ENCODE data around the gene TPGS2.

DNA sequence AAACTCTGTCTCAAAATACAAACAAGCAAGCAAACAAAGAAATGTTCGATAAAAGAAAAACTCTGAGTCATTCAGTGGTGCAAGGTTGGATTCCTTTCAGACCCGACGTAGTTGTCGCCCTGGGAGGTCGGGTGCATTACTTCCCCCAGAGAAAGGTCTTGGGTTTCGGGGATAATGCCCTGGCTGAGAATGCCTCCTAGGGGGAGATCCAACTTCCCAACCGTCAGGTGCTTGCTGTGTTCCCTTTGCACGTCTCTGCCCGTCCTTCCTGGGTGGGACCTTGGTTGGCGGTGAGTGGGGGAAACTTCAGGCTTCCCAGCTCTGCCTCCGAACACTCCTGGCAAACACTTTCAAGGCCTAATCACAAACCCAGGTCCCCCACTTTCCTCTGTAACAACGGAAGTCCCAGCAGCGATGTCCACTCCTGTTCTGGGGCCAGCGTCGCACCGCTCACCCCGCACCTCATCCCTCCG, 609 bp downstream of the TPGS2 start:
- TF ChIP-seq, protein P1, sequence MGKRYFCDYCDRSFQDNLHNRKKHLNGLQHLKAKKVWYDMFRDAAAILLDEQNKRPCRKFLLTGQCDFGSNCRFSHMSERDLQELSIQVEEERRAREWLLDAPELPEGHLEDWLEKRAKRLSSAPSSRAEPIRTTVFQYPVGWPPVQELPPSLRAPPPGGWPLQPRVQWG (CRISPR knock-in tag; IDR thresholded peaks at IDR 0.05; ENCODE audit: borderline replicate concordance, low read depth) = no peak
- TF ChIP-seq KLF6 (CRISPR knock-in tag; IDR thresholded peaks at IDR 0.05) (no peak), KMT2A (CRISPR knock-in tag; IDR thresholded peaks at IDR 0.05) (no peak), CBX5 (CRISPR knock-in tag; IDR thresholded peaks at IDR 0.05; ENCODE audit: borderline replicate concordance) (no peak), TCF12 (IDR thresholded peaks at IDR 0.05) (no peak), TCF12 (CRISPR knock-in tag; IDR thresholded peaks at IDR 0.05) (no peak), EHMT2 (IDR thresholded peaks at IDR 0.05; ENCODE audit: borderline replicate concordance, low read depth, low read length) (no peak), ZNF432 (CRISPR knock-in tag; IDR thresholded peaks at IDR 0.05; ENCODE audit: borderline replicate concordance) (no peak), CAMTA2 (CRISPR knock-in tag; IDR thresholded peaks at IDR 0.05; ENCODE audit: borderline replicate concordance) (no peak), SAFB2 (CRISPR knock-in tag; IDR thresholded peaks at IDR 0.05; ENCODE audit: borderline replicate concordance, low read depth) (no peak)
- TF ChIP-seq, protein P2, sequence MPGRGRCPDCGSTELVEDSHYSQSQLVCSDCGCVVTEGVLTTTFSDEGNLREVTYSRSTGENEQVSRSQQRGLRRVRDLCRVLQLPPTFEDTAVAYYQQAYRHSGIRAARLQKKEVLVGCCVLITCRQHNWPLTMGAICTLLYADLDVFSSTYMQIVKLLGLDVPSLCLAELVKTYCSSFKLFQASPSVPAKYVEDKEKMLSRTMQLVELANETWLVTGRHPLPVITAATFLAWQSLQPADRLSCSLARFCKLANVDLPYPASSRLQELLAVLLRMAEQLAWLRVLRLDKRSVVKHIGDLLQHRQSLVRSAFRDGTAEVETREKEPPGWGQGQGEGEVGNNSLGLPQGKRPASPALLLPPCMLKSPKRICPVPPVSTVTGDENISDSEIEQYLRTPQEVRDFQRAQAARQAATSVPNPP (CRISPR knock-in tag; IDR thresholded peaks at IDR 0.05) = no peak
- TF ChIP-seq, protein P3, sequence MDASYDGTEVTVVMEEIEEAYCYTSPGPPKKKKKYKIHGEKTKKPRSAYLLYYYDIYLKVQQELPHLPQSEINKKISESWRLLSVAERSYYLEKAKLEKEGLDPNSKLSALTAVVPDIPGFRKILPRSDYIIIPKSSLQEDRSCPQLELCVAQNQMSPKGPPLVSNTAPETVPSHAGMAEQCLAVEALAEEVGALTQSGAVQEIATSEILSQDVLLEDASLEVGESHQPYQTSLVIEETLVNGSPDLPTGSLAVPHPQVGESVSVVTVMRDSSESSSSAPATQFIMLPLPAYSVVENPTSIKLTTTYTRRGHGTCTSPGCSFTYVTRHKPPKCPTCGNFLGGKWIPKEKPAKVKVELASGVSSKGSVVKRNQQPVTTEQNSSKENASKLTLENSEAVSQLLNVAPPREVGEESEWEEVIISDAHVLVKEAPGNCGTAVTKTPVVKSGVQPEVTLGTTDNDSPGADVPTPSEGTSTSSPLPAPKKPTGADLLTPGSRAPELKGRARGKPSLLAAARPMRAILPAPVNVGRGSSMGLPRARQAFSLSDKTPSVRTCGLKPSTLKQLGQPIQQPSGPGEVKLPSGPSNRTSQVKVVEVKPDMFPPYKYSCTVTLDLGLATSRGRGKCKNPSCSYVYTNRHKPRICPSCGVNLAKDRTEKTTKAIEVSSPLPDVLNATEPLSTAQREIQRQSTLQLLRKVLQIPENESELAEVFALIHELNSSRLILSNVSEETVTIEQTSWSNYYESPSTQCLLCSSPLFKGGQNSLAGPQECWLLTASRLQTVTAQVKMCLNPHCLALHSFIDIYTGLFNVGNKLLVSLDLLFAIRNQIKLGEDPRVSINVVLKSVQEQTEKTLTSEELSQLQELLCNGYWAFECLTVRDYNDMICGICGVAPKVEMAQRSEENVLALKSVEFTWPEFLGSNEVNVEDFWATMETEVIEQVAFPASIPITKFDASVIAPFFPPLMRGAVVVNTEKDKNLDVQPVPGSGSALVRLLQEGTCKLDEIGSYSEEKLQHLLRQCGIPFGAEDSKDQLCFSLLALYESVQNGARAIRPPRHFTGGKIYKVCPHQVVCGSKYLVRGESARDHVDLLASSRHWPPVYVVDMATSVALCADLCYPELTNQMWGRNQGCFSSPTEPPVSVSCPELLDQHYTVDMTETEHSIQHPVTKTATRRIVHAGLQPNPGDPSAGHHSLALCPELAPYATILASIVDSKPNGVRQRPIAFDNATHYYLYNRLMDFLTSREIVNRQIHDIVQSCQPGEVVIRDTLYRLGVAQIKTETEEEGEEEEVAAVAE (CRISPR knock-in tag; IDR thresholded peaks at IDR 0.05; ENCODE audit: borderline replicate concordance) = no peak
- TF ChIP-seq, protein P4, sequence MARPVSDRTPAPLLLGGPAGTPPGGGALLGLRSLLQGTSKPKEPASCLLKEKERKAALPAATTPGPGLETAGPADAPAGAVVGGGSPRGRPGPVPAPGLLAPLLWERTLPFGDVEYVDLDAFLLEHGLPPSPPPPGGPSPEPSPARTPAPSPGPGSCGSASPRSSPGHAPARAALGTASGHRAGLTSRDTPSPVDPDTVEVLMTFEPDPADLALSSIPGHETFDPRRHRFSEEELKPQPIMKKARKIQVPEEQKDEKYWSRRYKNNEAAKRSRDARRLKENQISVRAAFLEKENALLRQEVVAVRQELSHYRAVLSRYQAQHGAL (CRISPR knock-in tag; IDR thresholded peaks at IDR 0.05; ENCODE audit: not compliant biosample characterization) = no peak
- TF ChIP-seq, protein P5, sequence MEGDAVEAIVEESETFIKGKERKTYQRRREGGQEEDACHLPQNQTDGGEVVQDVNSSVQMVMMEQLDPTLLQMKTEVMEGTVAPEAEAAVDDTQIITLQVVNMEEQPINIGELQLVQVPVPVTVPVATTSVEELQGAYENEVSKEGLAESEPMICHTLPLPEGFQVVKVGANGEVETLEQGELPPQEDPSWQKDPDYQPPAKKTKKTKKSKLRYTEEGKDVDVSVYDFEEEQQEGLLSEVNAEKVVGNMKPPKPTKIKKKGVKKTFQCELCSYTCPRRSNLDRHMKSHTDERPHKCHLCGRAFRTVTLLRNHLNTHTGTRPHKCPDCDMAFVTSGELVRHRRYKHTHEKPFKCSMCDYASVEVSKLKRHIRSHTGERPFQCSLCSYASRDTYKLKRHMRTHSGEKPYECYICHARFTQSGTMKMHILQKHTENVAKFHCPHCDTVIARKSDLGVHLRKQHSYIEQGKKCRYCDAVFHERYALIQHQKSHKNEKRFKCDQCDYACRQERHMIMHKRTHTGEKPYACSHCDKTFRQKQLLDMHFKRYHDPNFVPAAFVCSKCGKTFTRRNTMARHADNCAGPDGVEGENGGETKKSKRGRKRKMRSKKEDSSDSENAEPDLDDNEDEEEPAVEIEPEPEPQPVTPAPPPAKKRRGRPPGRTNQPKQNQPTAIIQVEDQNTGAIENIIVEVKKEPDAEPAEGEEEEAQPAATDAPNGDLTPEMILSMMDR (CRISPR knock-in tag; IDR thresholded peaks at IDR 0.05) = no peak
- TF ChIP-seq, protein P6, sequence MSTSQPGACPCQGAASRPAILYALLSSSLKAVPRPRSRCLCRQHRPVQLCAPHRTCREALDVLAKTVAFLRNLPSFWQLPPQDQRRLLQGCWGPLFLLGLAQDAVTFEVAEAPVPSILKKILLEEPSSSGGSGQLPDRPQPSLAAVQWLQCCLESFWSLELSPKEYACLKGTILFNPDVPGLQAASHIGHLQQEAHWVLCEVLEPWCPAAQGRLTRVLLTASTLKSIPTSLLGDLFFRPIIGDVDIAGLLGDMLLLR (CRISPR knock-in tag; IDR thresholded peaks at IDR 0.05) = no peak
